Ovary (tissue), 9 donors: ENCODE results near the gene TPGS1. TPM values are rescaled to one million over a fixed set of nuclear protein-coding genes. Genes with fewer than 3 reads are reported as not detected.

Source experiments
- DNase-seq, 5 donors: peaks; one replicate each; pipeline ENCODE4 v3.0.0-alpha.2; 2019 to 2020
- H3K27ac ChIP-seq, 2 donors: fragments of 200-600 bp; one replicate each; pipeline versions ENCODE4 v1.5.1 to v1.8.0; 2019 to 2022
- H3K27me3 ChIP-seq: fragments of 200-600 bp; one replicate; pipeline ENCODE4 v1.8.0; 2022
- H3K36me3 ChIP-seq: fragments of 200-600 bp; sonication (generic); one replicate; pipeline ENCODE4 v1.5.1; 2019
- H3K4me1 ChIP-seq: one replicate; pipeline ENCODE4 v1.8.1; 2013; ENCODE audit warnings: mild to moderate bottlenecking, moderate library complexity; ENCODE audit not compliant: insufficient read depth
- H3K4me3 ChIP-seq: fragments of 200-600 bp; sonication (generic); one replicate; pipeline ENCODE4 v1.5.1; 2017
- H3K9me3 ChIP-seq, 2 donors: fragments of 200-600 bp in 1 of 2; sonication (generic) in 1 of 2; one replicate each; pipeline versions ENCODE4 v1.5.1 to v1.8.1; 2013 to 2019; ENCODE audit warnings: mild to moderate bottlenecking in 1 of 2, moderate library complexity in 1 of 2
- EP300 ChIP-seq: sonication (generic); formaldehyde crosslinking; IDR thresholded peaks from one replicate; pipeline ENCODE4 v1.6.1; 2017; ENCODE audit warnings: antibody characterized with exemption
- POLR2A ChIP-seq: fragments of 450-650 bp; IDR thresholded peaks from one replicate; pipeline ENCODE4 v1.6.1; 2017; ENCODE audit warnings: antibody characterized with exemption, mild to moderate bottlenecking, moderate library complexity
- WGBS, 3 donors: extraction: QIAGEN DNeasy Blood & Tissue Kit in 1 of 3; methylation state at CpG; one replicate each; pipeline versions ENCODE4 v1.1.5 to v1.1.7; 2013 to 2017; 5-methylcytosine and 5-hydroxymethylcytosine counted together
- intact Hi-C, 4 donors: fragments of 100-400 bp; cut with DNase I; formaldehyde crosslinking; loops; one replicate each; pipeline versions ENCODE4 v1.11.0 to v1.15.1; 2022 to 2023
- polyA plus RNA-seq, 2 donors: library from polyadenylated mRNA; stranded (reverse); fragments of 200-250 nt in 1 of 2; fragments of 350-450 nt in 1 of 2; fragmentation: Illumina TruSeq in 1 of 2; extraction: RNeasy Lipid Tissue Mini Kit (QIAGEN cat#74804) in 1 of 2; gene quantifications; one replicate each; pipeline ENCODE4 v1.2.3, GENCODE V29; 2013 to 2014
- total RNA-seq, 7 donors: library from RNA; depleted of rRNA in 2 of 7; stranded (reverse); fragments of >200 nt in 2 of 7; fragmentation: NEBNext Ultra II Directional in 3 of 7; extraction: Animal tissue kit (Norgen Biotek cat#: 25700) in 3 of 7; gene quantifications; one replicate each; pipeline versions ENCODE4 v1.1.0 to v1.2.4, GENCODE V29; 2016 to 2023
- TF ChIP-seq, protein P1 (sequence below), 3 donors: fragments of 450-650 bp in 2 of 3; fragments of 200-600 bp in 1 of 3; IDR thresholded peaks; one replicate each; pipeline versions ENCODE4 v1.5.1 to v1.8.0; 2016 to 2022; ENCODE audit warnings: antibody characterized with exemption in 3 of 3, mild to moderate bottlenecking in 1 of 3
- donor health status: DM: no; HTN: no; CAD: no; lungs with moderate emphysema.
- donor health status: DM: no; HTN: no; CAD: no.
- donor health status: Bipolar disorder and iron deficiency.
- donor health status: DM: yes; HTN: yes; CAD: no.
- donor health status: DM: no; HTN: no; CAD: no.
- donor health status: DM: yes; HTN: yes; CAD: no.

Gene TPGS1
- total and polyA plus RNA-seq, 9 donors, result 0.12 to 93.3 (median 24.7) TPM

DNA sequence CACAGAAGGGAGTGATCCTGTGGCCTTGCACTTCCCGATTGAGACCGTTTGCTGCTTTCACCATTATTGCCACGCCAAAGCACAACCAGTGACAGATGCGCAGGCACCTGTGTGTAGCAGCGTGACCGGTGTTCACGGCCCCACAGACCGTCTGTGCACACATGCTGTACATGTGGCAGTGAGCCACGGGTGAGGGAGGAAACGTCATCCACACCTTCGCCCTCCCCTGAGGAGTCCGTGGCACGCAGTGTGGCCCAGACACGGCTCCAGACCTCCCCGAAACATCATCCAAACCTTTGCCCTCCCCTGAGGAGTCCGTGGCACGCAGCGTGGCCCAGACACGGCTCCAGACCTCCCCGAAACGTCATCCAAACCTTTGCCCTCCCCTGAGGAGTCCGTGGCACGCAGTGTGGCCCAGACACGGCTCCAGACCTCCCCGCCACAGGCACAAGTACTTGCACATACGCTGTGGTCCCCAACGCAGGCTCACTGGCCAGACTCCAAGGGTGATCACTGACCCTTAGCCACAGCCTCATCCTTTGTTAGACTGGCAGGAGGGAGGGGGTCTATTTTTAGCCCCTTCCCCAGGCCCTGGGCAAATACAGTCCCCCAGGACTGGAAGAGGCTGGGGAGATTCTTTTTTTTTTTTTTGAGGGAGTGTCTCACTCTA, 38.6 kb upstream of the TPGS1 start:
- H3K27ac ChIP-seq, result no peak overlapping the region

DNA sequence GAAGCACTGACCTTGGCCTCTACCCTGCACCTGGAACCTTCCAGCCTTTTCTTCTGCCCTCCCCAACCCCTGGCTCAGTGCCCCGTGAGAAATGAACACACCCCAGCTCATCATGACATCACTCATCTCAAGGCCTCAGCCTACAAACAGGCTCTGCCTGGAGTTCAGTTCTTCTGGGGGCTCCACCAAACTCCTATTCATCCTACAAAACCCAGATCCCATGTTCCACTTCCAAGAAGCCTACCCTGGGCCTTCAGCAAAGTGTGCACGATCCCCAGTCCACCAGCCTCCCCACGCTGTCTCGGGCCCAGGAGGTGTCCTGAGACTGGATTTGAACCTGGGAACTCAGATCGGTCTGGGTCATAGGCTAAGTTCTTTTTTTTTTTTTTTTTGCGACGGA, 37.5 kb upstream of the TPGS1 start:
- Histone ChIP-seq H3K4me3 (no peak overlapping the region), H3K27me3 (no peaks in the 10 kb centered on the region), H3K4me1 (no peaks in the 10 kb centered on the region), H3K36me3 (no peaks in the 10 kb centered on the region), H3K9me3 (no peaks in the 10 kb centered on the region), H3K27ac (no peak overlapping the region)
- WGBS, 3 donors, result 68 to 79% (median 70%) methylated on average over 7 of the region's 7 CpGs
- TF ChIP-seq EP300, result no peak
- no peak for TF ChIP-seq POLR2A
- TF ChIP-seq, protein P1, sequence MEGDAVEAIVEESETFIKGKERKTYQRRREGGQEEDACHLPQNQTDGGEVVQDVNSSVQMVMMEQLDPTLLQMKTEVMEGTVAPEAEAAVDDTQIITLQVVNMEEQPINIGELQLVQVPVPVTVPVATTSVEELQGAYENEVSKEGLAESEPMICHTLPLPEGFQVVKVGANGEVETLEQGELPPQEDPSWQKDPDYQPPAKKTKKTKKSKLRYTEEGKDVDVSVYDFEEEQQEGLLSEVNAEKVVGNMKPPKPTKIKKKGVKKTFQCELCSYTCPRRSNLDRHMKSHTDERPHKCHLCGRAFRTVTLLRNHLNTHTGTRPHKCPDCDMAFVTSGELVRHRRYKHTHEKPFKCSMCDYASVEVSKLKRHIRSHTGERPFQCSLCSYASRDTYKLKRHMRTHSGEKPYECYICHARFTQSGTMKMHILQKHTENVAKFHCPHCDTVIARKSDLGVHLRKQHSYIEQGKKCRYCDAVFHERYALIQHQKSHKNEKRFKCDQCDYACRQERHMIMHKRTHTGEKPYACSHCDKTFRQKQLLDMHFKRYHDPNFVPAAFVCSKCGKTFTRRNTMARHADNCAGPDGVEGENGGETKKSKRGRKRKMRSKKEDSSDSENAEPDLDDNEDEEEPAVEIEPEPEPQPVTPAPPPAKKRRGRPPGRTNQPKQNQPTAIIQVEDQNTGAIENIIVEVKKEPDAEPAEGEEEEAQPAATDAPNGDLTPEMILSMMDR (IDR thresholded peaks at IDR 0.05), result no peak
- DNase-seq, result no peak
- intact Hi-C loops, result no loop called here

More for the DNA sequence above, 38.6 kb upstream of the TPGS1 start:
- no peak for DNase-seq
- H3K4me3 ChIP-seq, result no peak overlapping the region
- intact Hi-C loops, result no loop called here
- no peaks in the 10 kb centered on the region for H3K27me3 ChIP-seq
- H3K36me3 ChIP-seq, result no peaks in the 10 kb centered on the region
- no peaks in the 10 kb centered on the region for H3K4me1 ChIP-seq
- H3K9me3 ChIP-seq, result no peaks in the 10 kb centered on the region
- WGBS, 3 donors, result 37 to 66% (median 38%) methylated on average over 18 to 27 of the region's 27 CpGs
- TF ChIP-seq, protein P1 (IDR thresholded peaks at IDR 0.05), result no peak
- TF ChIP-seq EP300 (no peak), POLR2A (no peak)

DNA sequence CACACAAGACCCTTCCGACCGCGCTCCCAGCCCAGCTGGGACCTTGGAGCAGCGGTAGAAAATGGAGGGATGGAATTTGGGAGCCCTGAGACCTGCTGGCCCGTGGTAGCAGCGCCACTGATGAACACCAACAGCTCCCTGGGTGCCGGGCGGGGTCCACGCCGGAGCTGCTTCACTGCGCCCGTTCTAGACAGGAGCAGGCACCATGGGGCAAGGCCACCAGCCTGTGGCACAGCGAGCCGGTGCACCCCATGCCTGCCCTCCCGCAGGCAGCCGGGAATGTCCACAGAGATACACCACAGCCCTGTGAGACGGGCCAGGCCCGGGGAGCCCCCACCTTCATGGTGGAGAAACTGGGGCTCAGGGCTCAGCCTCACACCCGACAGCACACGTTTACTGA, 36.6 kb upstream of the TPGS1 start:
- no peak for DNase-seq
- H3K9me3 ChIP-seq, result no peaks in the 10 kb centered on the region
- H3K4me3 ChIP-seq, result no peak overlapping the region
- H3K27me3 ChIP-seq, result no peaks in the 10 kb centered on the region
- H3K27ac ChIP-seq, result no peak overlapping the region
- intact Hi-C loops, result no loop called here
- TF ChIP-seq, protein P1 (IDR thresholded peaks at IDR 0.05), result no peak
- no peak for TF ChIP-seq POLR2A
- no peak for TF ChIP-seq EP300
- no peaks in the 10 kb centered on the region for H3K4me1 ChIP-seq
- no peaks in the 10 kb centered on the region for H3K36me3 ChIP-seq
- 53 to 67% (median 62%) methylated on average over 20 of the region's 20 CpGs for WGBS, 3 donors

DNA sequence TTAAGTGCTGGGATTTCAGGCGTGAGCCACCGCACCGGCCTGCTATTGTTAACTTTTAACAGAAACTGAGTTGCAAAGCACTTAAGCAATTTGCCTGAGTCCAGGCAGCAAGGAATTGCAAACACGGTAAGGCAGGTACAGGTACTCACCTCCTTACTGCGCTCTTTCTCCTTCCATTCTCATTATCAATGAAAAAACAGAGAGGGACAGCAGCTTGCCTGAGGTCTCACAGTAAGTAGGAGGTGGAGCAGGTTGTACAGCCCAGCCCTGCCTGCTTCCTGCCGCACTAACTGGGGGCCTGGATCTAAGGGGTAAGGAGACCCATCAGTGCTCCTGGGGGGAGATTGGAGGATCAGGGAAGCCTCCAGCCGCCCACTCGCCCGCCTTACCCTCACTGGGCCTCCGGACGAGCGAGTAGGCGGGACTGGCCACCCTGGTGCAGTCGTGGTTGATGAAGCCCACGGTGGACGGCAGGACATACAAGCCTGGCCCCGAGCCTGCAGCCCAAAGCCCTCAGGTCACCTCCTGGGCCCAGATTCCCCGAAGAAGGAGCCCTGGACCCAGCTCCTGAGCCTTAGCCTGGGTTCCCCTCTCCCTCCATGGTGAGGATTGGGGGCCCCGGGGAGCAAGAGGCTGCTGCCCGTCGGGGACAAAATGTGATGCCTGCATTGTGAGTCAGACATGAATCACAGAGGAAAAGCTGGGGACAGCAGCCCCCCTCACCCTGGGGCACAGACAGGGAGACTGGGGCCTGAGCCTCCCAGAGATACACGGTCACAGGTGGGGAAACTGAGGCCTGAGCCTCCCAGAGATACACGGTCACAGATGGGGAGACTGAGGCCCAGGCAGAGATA, 35.1 kb upstream of the TPGS1 start:
- 69 to 75% (median 70%) methylated on average over 23 of the region's 23 CpGs for WGBS, 3 donors
- no peaks in the 10 kb centered on the region for H3K36me3 ChIP-seq
- H3K27ac ChIP-seq, result no peak overlapping the region
- no peak overlapping the region for H3K4me3 ChIP-seq
- TF ChIP-seq POLR2A (no peak), EP300 (no peak)
- TF ChIP-seq, protein P1 (IDR thresholded peaks at IDR 0.05), result no peak
- no peak for DNase-seq
- H3K27me3 ChIP-seq, result no peaks in the 10 kb centered on the region
- H3K9me3 ChIP-seq, result no peaks in the 10 kb centered on the region
- intact Hi-C loops, result no loop called here
- H3K4me1 ChIP-seq, result no peaks in the 10 kb centered on the region
